Femur (tissue), 1 donor: Measurements from ENCODE around the gene MFRP.

ENCODE experiments used
- DNase-seq: peaks from one replicate; pipeline ENCODE4 v3.0.0-alpha.2; 2017

The MFRP gene

DNA sequence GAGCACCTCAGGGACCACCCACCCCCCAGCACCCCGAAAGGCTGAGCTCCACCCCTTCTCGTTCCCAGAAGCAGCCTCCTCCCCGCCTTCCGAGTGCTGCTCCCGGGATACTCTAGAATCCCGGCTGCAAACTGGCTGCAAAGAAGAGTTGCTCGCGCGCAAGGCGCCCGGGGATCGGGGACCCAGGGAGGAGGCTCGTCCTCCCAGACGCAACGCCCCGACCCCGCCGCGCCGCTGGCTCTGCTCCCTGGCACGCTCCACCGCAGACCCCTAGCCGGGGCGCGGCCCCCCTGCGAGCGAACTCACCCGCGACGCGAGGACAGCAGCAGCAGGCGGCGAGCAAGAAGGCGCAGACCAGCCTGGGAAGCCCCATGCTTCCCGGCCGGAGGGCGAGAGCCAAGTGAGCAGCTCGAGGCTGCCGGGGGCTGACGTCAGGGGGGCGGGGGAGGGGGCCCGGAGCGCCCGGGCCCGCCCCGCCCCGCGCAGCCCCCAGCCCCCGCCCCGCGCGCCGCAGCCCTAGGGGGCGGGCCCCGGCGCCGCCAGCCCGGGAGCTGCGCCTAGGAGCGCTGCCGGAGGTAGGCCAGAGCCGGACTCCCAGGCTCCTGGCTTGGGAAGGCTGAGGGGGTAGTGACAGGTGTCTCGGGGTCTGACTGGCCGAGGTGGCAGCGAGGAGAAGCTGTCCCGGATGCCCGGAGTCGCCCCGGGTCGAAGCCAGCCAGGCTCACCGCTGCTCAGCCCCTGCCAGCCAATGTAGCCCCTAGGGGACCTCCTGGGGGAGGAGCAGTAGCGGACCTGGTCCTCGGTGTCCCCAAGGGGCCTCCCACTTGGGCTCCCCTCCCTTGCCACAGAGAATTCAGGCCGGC, 29.5 kb downstream of the MFRP start, which contains the start of gene MCAM:
Gene MCAM (minus strand): TSS at position 402 of the 863 bp plus-strand sequence. CDS start 29 bp downstream, at position 373.
- DNase-seq = peak; percentile 77

GRCh38 chr11:119316016-119316728, 30.3 kb downstream of the MFRP start:
- peak; percentile 83 for DNase-seq

GRCh38 chr11:119315131-119316015, 31.1 kb downstream of the MFRP start:
- DNase-seq = peak; percentile 82

DNA sequence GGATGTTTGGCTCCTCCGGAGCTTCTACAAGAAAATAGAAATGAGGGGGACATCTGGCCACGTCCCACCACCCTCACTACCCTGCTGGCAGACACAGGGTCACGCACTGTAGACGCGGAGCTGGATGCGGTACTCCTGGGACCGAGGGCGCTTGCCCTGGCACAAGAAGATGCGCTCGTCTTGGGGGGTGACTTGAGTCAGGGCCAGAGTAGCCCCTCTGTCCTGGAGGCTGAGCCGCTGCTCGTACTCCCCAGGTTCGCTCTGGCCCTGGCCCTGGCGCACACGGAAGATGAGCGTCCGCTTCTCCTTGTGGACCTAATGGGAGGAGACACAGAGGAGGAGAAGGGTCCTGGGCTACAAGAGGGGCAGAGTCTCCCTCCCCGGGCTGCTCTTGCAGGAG, 31.8 kb downstream of the MFRP start:
- DNase-seq = no peak

DNA sequence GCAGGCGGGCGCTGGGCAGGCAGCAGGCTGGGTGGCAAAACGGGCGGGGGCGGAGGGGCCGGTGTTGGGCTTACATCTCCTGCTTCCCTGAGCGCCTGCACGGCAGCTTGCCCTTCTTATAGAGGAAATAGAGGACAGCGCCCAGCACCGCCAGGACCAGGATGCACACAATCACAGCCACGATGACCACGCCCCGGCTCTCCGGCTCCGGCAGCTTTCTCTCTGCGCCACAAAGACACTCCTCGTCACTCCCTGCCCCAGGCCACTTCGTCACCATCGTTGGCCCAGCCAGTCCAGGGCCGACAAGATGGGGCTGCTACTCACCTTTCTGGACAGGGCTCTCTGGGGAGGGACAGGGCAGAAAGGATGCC, 35.8 kb downstream of the MFRP start:
- no peak for DNase-seq

DNA sequence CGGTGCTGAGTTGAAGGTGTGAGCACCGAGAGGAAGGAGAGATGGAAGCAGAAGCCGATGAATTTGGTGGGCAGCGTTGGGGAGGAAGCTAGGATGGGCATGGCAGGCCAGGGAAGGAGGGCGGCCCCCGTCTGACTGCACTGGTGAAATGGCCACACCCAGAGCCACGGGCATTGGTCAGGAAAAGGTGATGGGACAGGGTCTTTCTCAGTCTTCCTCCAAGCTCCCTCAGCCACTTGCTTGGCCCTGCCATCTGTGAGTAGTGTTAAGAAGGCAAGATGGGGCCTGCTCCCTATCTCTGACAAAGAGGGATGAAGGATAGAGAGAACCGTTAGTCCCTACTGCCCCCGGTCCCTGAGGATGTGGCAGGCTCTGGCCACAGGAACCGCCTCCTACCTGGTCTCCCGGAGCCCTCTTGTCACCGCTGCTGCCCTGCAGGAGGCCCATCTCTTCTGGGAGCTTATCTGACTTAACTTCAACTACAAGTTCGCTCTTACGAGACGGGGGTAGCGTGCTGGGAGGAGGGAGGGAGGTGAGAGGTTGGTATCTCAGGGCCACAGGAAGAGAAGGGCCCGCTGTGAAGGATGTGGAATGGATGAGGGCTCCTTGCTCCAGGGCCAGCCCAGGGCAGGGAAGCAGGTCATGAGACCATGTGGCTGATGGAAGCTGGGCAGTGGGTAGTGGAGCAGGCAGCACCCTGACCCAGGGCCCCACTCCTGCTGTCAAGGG, 36.4 kb downstream of the MFRP start:
- DNase-seq = no peak

GRCh38 chr11:119309411-119309810, 37.1 kb downstream of the MFRP start:
- no peak for DNase-seq

DNA sequence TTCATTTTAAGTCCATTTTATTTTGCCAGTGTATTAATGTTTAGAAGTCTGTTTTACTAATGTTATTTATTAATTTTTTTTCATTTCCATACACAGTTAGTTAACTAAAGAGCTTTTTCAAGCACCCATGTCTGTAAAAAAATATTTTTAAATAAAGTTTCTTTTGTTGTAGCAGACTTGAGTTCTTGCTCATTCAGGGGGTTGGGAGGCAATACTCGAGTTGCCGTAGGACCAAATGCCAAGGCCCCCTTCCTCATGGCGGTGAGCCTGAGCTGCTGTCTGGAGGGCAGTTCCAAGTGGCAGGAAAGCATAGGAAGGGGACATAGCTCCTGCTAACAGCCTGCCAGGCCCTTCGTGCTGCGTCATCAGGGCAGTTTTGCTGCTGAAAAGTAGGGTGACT, 38.5 kb downstream of the MFRP start:
- no peak for DNase-seq

DNA sequence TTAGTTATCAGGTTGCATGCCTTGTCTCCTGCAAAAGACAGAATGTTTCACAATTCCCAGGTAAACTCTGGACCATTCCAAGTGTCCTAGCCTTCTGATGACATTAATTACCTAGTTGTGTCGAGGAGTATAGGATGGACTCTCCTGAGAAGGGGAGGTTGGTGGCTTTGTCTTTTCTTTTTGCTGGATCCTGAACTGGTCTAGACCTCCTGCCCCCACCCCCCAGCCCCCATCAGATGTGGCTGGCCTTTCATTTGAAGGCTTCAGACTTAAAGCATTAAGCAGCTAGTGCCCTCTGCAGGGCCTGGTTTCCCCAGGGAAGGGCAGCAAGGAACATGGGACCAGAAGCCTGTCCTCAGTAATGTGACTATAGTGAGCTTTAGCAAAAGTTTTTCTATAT, 39.3 kb downstream of the MFRP start:
- no peak for DNase-seq

DNA sequence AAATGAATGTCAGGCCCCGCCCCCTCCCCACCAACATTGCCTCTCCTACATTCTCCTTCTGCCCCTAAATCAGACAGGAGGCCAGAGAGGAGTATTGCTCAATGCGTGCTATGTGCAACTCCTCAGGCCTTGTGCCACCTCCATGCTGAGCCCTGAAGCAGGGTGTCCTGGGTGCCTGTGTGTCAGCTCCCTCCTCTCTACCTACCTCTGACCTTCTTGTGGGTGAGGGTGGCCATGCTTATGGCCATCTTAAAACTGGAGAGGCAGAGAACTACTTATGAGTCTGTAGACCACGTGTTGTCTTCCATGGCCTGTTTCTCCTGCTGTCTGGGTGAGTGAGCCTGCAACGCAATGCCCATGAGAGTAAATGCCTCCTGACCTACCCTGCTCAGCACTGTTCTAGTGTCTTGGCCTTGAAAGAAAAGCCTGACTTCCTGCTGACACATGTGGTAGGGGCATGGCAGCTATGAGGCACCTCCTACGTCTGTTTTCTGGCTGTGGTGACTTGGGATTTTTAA, 40.1 kb downstream of the MFRP start:
- DNase-seq = no peak

DNA sequence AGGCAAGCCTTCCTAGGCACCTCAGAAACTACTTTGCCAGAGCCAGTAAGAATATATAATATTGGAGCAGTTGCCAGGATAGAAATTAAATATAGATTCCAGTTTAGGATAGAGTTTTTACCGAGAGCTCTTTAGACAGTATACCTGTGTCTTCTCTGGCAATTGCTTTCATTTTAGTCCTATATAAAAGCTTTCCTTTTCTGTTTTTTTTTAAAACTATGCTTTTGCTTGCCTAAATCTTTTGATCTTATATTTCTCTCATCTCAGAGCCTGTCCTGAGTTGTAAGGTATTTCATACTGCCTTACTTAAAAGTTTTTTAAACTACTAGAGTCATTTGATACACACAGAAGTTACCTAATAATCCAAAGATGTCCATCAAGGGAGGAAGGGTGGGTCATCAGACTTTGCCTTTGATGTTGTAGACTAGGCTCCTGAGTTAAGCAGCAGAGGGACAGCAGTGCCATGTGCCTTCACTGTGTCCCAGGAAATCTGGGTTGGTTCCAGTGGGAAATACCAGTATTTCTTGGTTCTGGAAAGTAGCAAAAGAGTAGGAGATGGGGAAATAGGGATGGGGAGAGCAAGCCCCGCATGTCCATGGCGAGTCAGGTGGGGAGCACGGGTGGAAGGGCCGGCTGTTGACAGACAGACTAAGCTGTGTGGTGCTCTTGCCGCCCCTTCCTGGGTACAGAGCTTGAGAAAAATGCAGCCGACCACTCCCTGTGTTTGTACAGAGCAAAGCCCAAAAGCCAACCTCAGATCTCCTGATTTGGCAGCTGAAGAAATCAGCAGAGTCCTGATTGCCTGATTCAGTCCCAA, 40.7 kb downstream of the MFRP start:
- no peak for DNase-seq

- no peak for DNase-seq
Measured at GRCh38 chr11:119303227-119303718, 43.2 kb downstream of the MFRP start.

DNA sequence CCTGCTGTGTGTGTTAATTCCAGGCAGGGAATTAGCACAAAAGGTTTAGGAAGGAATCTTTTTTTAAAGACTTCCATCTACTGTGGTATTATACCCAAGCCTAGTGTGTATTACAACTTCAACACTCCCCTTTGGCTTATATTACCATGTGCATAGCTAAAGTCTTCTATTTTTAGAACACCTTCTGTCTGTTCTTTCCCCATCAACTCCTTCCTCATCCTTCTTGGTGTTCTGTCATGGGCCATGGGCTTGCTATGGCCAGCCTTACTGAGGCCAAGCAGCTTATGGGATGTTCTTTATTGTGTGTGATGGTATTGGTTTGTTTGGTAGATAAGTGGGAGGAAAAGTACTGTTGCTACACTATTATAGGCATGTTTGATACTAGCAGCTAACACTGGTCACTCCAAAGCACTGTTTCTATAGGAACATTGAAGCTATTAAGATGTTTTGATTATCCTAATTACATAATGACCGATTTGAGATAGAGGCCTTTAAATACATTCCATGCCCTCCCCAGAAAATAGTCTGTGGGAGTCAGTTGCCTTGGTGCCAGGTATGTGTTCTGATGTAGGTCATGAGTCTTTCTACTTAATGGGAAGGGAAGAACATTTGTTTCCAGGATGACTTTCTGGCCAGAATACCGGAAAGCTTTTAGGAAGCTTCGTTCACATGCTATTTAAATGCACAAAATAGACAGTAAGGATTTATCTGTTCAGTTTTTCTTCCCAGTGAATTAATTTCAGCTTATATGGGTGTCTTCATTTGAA, 46.1 kb downstream of the MFRP start:
- DNase-seq = no peak

GRCh38 chr11:119299416-119299815, 47.1 kb downstream of the MFRP start:
- DNase-seq = no peak

DNA sequence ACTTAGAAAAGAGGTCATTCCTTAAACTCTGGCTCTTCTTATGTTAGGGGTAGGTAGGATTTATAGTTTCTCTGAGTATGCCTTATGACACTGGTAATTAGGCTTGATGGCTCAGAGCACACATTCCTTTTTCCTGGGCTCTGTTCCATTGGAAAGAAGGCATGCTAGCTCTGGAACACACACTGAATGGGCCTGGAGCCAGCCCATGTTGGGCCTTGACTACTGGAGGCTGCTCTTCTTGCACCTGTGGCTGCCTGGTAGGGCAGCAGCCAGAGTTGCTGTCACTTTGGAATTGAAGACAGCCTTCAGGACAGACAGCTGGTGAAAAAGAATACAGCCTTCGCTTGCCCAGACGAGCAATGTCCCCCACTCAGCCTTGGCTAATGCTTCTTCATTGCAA, 47.8 kb downstream of the MFRP start:
- DNase-seq = peak; percentile 83

GRCh38 chr11:119297938-119298337, 48.6 kb downstream of the MFRP start:
- no peak for DNase-seq

DNA sequence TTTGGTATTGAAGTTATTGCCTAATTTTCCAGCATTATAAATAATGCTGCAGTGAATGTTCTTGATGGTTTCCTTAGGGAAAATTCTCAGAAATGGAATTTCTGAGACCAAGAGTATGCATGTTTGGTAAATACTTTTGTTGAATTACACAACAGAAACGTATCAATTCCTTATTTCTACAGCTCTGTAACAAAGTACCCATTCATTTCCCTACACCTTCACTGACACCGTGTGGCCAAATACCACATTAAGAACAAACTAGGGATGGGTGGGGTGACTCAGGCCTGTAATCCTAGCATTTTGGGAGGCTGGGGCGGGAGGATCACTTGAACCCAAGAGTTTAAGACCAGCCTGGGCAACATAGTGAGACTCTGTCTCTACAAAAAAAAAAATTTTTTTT, 51.3 kb downstream of the MFRP start:
- no peak for DNase-seq

GRCh38 chr11:119293461-119293860, 53.0 kb downstream of the MFRP start:
- DNase-seq = no peak

DNA sequence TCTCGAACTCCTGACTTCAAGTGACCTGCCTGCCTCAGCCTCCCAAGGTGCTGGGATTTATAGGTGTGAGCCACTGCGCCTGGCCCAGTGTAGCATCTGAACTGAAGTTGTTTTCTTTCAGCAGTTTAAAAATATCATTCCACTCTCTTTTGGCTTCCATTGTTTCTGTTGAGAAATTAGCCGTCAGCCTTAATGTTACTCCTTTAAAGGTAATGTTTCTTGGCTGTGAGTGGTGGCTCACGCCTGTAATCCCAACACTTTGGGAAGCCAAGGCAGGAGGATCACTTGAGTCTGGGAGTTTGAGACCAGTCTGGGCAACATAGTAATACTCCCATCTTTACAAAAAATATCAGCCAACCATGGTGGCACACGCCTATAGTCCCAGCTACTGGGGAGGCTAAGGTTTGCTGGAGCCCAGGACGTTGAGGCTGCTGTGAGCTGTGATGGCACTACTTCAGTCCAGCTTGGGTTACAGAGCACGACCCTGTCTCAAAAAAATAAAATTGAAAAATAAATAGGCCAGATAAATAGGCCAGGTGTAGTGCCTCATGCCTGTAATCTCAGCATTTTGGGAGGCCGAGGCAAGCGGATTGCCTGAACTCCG, 55.5 kb downstream of the MFRP start:
- DNase-seq = no peak
